H1 (cell line): ENCODE results near the gene CPT1A. TPM values are rescaled to one million over a fixed set of nuclear protein-coding genes. Genes with fewer than 3 reads are reported as not detected.

Experiments
- CTCF ChIA-PET: fragments of 300-600 bp; sonication (Branson Sonifier 250); formaldehyde crosslinking; loops from one replicate; lab custom pipeline; 2021; ENCODE audit not compliant: partially characterized antibody; lab: Charles Lee
- POLR2A ChIA-PET: fragments of 300-600 bp; sonication (Branson Sonifier 250); formaldehyde crosslinking; loops from one replicate; lab custom pipeline; 2021; ENCODE audit warnings: inconsistent platforms; ENCODE audit not compliant: partially characterized antibody; lab: Charles Lee
- DNase-seq, 2 experiments: peaks; one replicate each; pipeline versions ENCODE4 v3.0.0 to v3.0.0-alpha.2; 2010 to 2022; ENCODE audit warnings: low spot score in 2 of 2, low read depth in 1 of 2, mixed read lengths in 1 of 2
- FAIRE-seq: peaks from 2 replicates; lab custom pipeline; 2011; peaks lifted over from hg19 to GRCh38; lab: Jason Lieb, UNC
- H2AFZ ChIP-seq: 2 replicates; pipeline ENCODE4 v1.8.1; 2012; ENCODE audit warnings: low read length, inconsistent platforms
- H2AK5ac ChIP-seq: 2 replicates; pipeline ENCODE4 v1.6.1; 2013; ENCODE audit warnings: low read depth, low read length
- H2BK120ac ChIP-seq: replicated peaks from 2 replicates; pipeline ENCODE3; 2013; ENCODE audit warnings: low read depth, low read length, inconsistent platforms
- H2BK12ac ChIP-seq: 2 replicates; pipeline ENCODE4 v1.6.1; 2013; ENCODE audit warnings: low read depth, low read length
- H2BK15ac ChIP-seq: 2 replicates; pipeline ENCODE4 v1.6.1; 2013; ENCODE audit warnings: low read length
- H2BK20ac ChIP-seq: 2 replicates; pipeline ENCODE4 v1.6.1; 2013; ENCODE audit warnings: low read length
- H2BK5ac ChIP-seq: 2 replicates; pipeline ENCODE4 v1.6.1; 2013; ENCODE audit warnings: low read depth, low read length
- H3K14ac ChIP-seq: 2 replicates; pipeline ENCODE4 v1.6.1; 2013; ENCODE audit warnings: inconsistent platforms; ENCODE audit not compliant: insufficient read length
- H3K18ac ChIP-seq: 2 replicates; pipeline ENCODE4 v1.6.1; 2013; ENCODE audit warnings: low read length; ENCODE audit errors: extremely low read depth
- H3K23ac ChIP-seq: 2 replicates; pipeline ENCODE4 v1.6.1; 2013; ENCODE audit warnings: inconsistent platforms; ENCODE audit not compliant: insufficient read length
- H3K23me2 ChIP-seq: 2 replicates; pipeline ENCODE4 v1.6.1; 2013; ENCODE audit warnings: low read depth, low read length
- H3K27ac ChIP-seq: 2 replicates; pipeline ENCODE4 v1.6.1; 2011; ENCODE audit warnings: low read depth, low read length, inconsistent platforms
- H3K27me3 ChIP-seq, 4 experiments: replicated peaks in 1 of 4; 1 replicate in 1 of 4; 2 replicates in 3 of 4; pipeline versions ENCODE4 v1.6.1 to v1.8.1; 2011 to 2013; ENCODE audit warnings: low read length in 3 of 4, mild to moderate bottlenecking in 3 of 4, inconsistent platforms in 2 of 4, mixed read lengths in 2 of 4, moderate library complexity in 1 of 4; ENCODE audit not compliant: control insufficient read depth in 3 of 4, insufficient read depth in 3 of 4; ENCODE audit errors: extremely low read depth in 1 of 4
- H3K36me3 ChIP-seq, 4 experiments: 2 replicates each; pipeline versions ENCODE4 v1.6.1 to v1.8.1; 2011 to 2013; ENCODE audit warnings: mild to moderate bottlenecking in 4 of 4, low read length in 3 of 4, moderate library complexity in 2 of 4, control low read depth in 1 of 4, inconsistent platforms in 1 of 4; ENCODE audit not compliant: insufficient read depth in 4 of 4, control insufficient read depth in 2 of 4
- H3K4ac ChIP-seq: replicated peaks from 2 replicates; pipeline ENCODE3; 2013; ENCODE audit warnings: low read length, low read depth, mixed read lengths, inconsistent platforms; ENCODE audit not compliant: insufficient read length
- H3K4me1 ChIP-seq, 4 experiments: replicated peaks in 1 of 4; 1 replicate in 1 of 4; 2 replicates in 3 of 4; pipeline versions ENCODE4 v1.6.1 to v1.8.1; 2011 to 2013; ENCODE audit warnings: low read length in 3 of 4, inconsistent platforms in 2 of 4, mixed read lengths in 1 of 4; ENCODE audit not compliant: insufficient read depth in 4 of 4, control insufficient read depth in 3 of 4
- H3K4me2 ChIP-seq, 2 experiments: 2 replicates each; pipeline versions ENCODE4 v1.6.1 to v1.8.1; 2011 to 2013; ENCODE audit warnings: low read depth in 2 of 2, low read length in 2 of 2, control low read depth in 1 of 2, inconsistent platforms in 1 of 2, mild to moderate bottlenecking in 1 of 2; ENCODE audit not compliant: insufficient read depth in 1 of 2
- H3K4me3 ChIP-seq, 4 experiments: fragments of 200-600, 300-600 bp in 1 of 4; sonication (generic), shearing (Covaris generic), sonication (Bioruptor Twin) in 1 of 4; 2 replicates each; pipeline versions ENCODE4 v1.5.1 to v1.8.1; 2011 to 2016; ENCODE audit warnings: low read length in 4 of 4, low read depth in 3 of 4, control low read depth in 2 of 4, inconsistent platforms in 2 of 4, mild to moderate bottlenecking in 2 of 4, mixed read lengths in 1 of 4, moderate library complexity in 1 of 4; ENCODE audit not compliant: insufficient read depth in 2 of 4; ENCODE audit errors: extremely low read depth in 1 of 4
- H3K56ac ChIP-seq: replicated peaks from 2 replicates; pipeline ENCODE3; 2013; ENCODE audit warnings: low read depth, mild to moderate bottlenecking, mixed read lengths, low read length, inconsistent platforms; ENCODE audit not compliant: insufficient read length
- H3K79me1 ChIP-seq: 2 replicates; pipeline ENCODE4 v1.6.1; 2013; ENCODE audit warnings: low read depth, low read length, control low read depth
- H3K79me2 ChIP-seq, 2 experiments: 2 replicates each; pipeline versions ENCODE4 v1.6.1 to v1.8.1; 2012 to 2013; ENCODE audit warnings: low read length in 2 of 2, mild to moderate bottlenecking in 2 of 2, inconsistent platforms in 1 of 2; ENCODE audit not compliant: insufficient read depth in 2 of 2, control insufficient read depth in 1 of 2
- H3K9ac ChIP-seq, 4 experiments: replicated peaks in 1 of 4; 1 replicate in 1 of 4; 2 replicates in 3 of 4; pipeline versions ENCODE4 v1.6.1 to v1.8.1; 2011 to 2013; ENCODE audit warnings: low read depth in 3 of 4, low read length in 3 of 4, control low read depth in 2 of 4, mild to moderate bottlenecking in 2 of 4, moderate library complexity in 2 of 4, inconsistent platforms in 1 of 4; ENCODE audit errors: extremely low read depth in 1 of 4
- H3K9me3 ChIP-seq, 2 experiments: 2 replicates each; pipeline versions ENCODE4 v1.6.1 to v1.8.1; 2012 to 2013; ENCODE audit warnings: mild to moderate bottlenecking in 2 of 2, moderate library complexity in 2 of 2, control low read depth in 1 of 2, inconsistent platforms in 1 of 2, low read depth in 1 of 2, low read length in 1 of 2, mixed read lengths in 1 of 2; ENCODE audit not compliant: insufficient read depth in 2 of 2
- H4K20me1 ChIP-seq, 2 experiments: replicated peaks in 1 of 2; 2 replicates each; pipeline versions ENCODE3 to v1.8.1; 2011 to 2013; ENCODE audit warnings: inconsistent platforms in 2 of 2, low read length in 2 of 2, mild to moderate bottlenecking in 1 of 2; ENCODE audit not compliant: insufficient read depth in 2 of 2, control insufficient read depth in 1 of 2
- H4K5ac ChIP-seq: 2 replicates; pipeline ENCODE4 v1.6.1; 2013; ENCODE audit warnings: low read length, low read depth, mixed read lengths, inconsistent platforms; ENCODE audit not compliant: insufficient read length
- H4K8ac ChIP-seq: 2 replicates; pipeline ENCODE4 v1.8.0; 2013; ENCODE audit warnings: mild to moderate bottlenecking, moderate library complexity, low read length, inconsistent platforms; ENCODE audit not compliant: insufficient read depth; ENCODE audit errors: extremely low read depth
- H4K91ac ChIP-seq: replicated peaks from 2 replicates; pipeline ENCODE3; 2013; ENCODE audit warnings: low read length, mixed read lengths, inconsistent platforms; ENCODE audit not compliant: insufficient read length
- RXRA ChIP-seq: IDR thresholded peaks from 2 replicates; pipeline ENCODE4 v1.6.1; 2011; ENCODE audit warnings: low read depth, mild to moderate bottlenecking, low read length, moderate library complexity; ENCODE audit not compliant: insufficient read depth
- WGBS, 2 experiments: shearing (Covaris generic) in 1 of 2; methylation state at CpG; one replicate each; pipeline versions ENCODE4 v1.1.6 to v1.1.7; 2013 to 2015; ENCODE audit warnings: low lambda C conversion rate in 2 of 2, mixed read lengths in 2 of 2, inconsistent platforms in 1 of 2, low coverage in 1 of 2, missing lambda C conversion rate in 1 of 2; ENCODE audit not compliant: insufficient replicate concordance in 2 of 2, insufficient coverage in 1 of 2, insufficient read length in 1 of 2; ENCODE audit errors: extremely low coverage in 1 of 2, missing lambda C conversion rate in 1 of 2; 5-methylcytosine and 5-hydroxymethylcytosine counted together
- polyA plus RNA-seq, 7 experiments: library from polyadenylated mRNA; depleted of rRNA in 3 of 7; stranded (reverse) in 5 of 7; unstranded in 2 of 7; fragments of >200 nt in 5 of 7; fragments of 200-250 nt in 2 of 7; gene quantifications; 1 replicate in 5 of 7; 2 replicates in 1 of 7; 4 replicates in 1 of 7; pipeline versions ENCODE4 v1.2.1 to v1.2.3, GENCODE V29; 2011 to 2013; ENCODE audit warnings: missing spikeins in 2 of 7, mixed read lengths in 2 of 7
- total RNA-seq: library from RNA; stranded (reverse); fragmentation: NEBNext Ultra II Directional; extraction: Animal tissue kit (Norgen Biotek cat#: 25700); gene quantifications from 2 replicates; pipeline ENCODE4 v1.2.1, GENCODE V29; 2021

CPT1A gene
- total and polyA plus RNA-seq, 2 of the 8 experiments (the other 6 are each of a cell fraction or from before 2014, with no cell fraction given): 2.9 to 12.2 TPM

GRCh38 chr11:68759991-68760390 lies 81.7 kb downstream of the CPT1A start:
- Histone ChIP-seq H3K23me2 (0 out of 2 replicates have a peak, but pooled peaks cover 2% of the 10 kb centered on the region), H2BK12ac (no peak overlapping the region), H3K4me1 (peaks cover 0 to 6% (median 2%) of the 10 kb centered on the region in 4 experiments; a peak in 2 of 7 replicates), H3K4me3 (no peak overlapping the region), H3K9ac (no peak overlapping the region), H2BK5ac (no peak overlapping the region), H4K91ac (no peak overlapping the region), H3K36me3 (no peaks in the 10 kb centered on the region), H3K14ac (no peak overlapping the region), H4K8ac (no peak overlapping the region), H2BK120ac (no peak overlapping the region), H2BK20ac (no peak overlapping the region), H2AFZ (no peak overlapping the region), H3K56ac (no peak overlapping the region), H2AK5ac (no peak overlapping the region), H3K79me2 (no peaks in the 10 kb centered on the region), H3K18ac (no peak overlapping the region), H4K5ac (no peak overlapping the region), H3K27me3 (no peaks in the 10 kb centered on the region), H2BK15ac (no peak overlapping the region), H3K27ac (no peak overlapping the region), H3K4ac (no peak overlapping the region), H3K4me2 (no peak overlapping the region), H3K79me1 (no peaks in the 10 kb centered on the region), H3K9me3 (no peaks in the 10 kb centered on the region), H4K20me1 (no peaks in the 10 kb centered on the region), H3K23ac (no peak overlapping the region)
- FAIRE-seq: no peak
- no peak for TF ChIP-seq RXRA
- POLR2A ChIA-PET: no interaction called here
- 89% methylated on average over 15 of the region's 15 CpGs; no CpG with 5 or more reads in 1 of the 2 experiments for WGBS, 2 experiments
- no peak for DNase-seq
- CTCF ChIA-PET: interaction anchor here (0.6 to 1.7 kb wide), 2 partner anchors 38 to 1038 kb away, joined by 4 to 5 read pairs; no protein-coding TSS in a partner anchor
